Activated gamma-delta T cell (primary cell): ENCODE data around the gene SPDEF.

Experiments
- DNase-seq: peaks from one replicate; lab custom pipeline; 2025; lab: John Stamatoyannopoulos, UW
- total RNA-seq, 2 donors: gene quantifications; one replicate each; lab custom pipeline; 2026; lab: John Stamatoyannopoulos, UW

Gene SPDEF
- total RNA-seq = 0.13 to 0.20 reads per million in 2 donors

DNA sequence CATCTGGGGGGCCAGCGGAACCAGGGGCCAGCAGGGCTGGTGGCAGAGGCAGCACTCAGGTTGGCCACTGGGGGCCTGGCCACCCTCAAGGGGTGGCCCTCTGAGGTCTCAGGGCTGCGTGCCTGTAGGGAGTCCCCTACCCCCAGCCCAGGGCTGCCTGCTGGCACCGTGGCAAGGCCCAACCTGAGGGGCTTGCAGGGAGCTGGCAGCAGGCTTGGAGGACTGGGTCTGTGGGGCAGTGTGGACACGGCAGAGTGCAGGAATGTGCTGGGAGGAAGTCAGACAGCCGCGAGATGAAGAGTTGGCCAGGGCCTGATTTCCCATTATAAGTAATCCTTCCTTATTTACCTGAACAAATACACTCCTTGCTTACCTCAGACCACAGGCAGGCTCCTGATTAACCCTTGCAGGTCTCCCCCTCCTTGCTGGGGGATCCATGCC is at the start of gene SPDEF:
Gene SPDEF (minus strand): TSS at position 299 of the 441 bp plus-strand sequence. CDS start 11,874 bp downstream, outside the sequence.
- DNase-seq = no peak

DNA sequence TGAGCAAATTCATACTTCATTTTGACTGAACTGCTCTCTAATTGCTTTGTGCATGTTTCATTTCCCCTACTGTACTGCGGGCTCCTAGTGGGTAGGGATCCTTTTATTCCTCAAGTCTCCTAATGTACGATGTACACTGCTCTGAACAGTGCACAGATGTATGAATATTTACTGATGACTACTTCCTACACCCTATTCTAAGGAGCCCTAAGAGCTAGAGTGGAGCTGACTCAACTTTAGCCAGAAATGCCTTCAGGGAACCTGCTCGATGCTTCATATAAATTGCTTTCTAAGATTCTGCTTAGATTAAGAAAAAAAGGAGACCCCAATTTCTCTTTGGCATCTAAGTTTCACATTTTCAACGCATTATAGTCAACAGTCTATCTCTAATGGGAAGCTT is 47.6 kb upstream of the SPDEF start:
- DNase-seq = no peak

DNA sequence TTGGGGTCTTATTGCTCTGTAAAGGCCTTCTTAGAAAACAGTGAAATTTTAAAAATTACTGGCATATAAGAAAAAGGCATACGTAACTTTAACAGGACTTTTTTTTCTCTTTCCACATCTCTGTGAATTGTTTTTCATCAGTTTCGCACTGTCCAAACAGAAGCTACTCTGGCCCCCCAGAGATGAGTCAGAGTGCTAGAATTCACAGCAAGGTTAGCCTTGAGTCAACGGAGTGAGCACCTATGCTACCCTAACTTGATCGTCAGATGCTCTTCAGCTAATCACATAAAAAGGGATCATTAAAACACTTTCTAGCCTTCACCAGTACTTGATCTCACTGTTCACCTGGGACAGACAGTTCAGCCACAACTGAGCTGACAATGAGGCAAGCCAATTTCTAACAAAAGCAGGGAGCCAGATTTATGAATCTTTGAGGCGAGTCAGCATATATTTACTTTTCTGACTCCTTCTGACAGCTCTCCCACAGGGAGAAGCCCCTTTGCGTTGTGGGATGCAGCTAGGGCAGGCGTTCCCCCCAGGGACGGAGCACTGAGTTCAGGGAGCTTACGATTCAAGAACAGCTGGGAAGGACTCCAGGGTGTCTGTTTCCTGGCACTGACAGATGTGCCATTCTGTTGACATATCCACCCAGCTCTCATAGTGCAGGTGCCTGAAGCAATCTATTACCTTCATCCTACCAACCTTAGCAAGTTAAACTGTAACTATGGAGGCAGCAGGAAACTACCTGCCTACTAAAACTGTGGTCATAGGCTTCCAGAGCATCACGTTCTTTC is 46.4 kb upstream of the SPDEF start:
- DNase-seq = no peak

DNA sequence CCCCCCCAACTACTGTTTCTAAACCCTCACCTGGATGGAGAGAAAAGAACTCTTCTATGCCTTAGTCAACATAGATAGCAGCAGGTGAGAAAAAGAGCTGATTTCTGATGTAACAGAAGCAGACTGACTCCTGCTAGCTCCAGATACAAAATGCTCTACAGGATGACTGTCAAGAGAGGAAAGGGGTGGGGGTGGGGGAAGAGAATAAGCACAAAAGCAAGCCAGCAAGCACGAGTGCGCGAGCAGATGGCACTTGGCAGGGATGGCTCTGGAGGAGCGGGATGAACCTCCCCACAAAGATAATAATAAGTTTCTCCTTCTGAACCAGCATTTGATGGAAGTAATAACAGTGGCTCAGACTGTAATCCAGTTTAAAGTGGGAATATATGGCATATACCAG is 45.6 kb upstream of the SPDEF start:
- no peak for DNase-seq

DNA sequence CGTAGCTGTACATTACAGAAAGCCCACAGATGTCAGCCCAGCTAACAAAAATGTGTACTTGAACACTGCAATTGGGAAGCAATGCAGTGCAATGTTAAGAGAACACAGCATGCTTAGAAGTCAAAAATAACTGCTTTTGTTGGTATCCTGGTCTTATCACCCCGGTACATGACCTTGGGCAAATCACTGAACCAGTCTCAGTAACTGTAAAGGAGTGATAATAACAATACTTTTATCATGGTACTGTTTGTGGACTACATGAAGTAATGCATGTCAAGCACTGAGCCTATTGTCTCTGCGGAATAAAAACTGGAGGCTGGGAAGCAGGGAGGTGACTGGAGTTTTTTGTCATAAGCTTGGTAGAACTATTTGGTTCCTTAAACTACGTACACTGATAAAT is 44.7 kb upstream of the SPDEF start:
- no peak for DNase-seq

DNA sequence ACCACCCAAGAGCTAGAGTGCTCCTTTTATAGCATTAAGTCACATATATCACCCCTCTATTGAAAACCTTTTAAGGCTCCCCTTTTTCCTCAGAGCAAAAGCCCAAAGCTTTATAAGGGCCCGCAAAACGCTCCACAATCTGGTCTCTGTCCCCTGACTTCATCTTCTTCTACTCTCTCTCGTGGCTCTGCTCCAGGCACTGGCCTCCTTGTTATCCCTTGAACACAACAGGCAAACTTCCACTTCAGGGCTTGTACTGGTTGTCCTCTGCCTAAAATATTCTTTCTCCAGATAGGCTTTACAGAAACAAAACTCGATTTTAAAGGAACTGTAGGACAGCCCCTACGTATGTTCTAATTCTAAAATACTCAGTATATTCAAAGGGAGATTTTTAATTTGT is 44.0 kb upstream of the SPDEF start:
- no peak for DNase-seq

DNA sequence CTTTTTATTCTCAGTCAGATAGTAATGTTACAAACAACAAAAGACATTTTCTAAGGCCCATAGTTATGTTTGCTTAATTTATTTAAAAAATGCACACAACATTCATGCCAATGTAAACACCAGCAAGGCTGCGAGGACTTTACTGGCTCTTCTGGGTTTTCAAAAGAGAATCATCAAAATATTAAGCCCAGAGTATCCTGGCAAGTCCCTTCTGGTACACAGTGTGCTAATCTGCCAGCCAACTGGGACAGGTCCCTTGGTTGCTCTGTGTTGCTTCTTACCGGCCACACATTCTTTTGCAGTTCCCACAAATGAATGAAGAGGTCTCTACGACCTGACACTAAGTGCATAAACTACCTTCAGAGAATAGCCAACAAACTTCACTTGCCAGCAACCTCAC is 42.6 kb upstream of the SPDEF start:
- DNase-seq = no peak

DNA sequence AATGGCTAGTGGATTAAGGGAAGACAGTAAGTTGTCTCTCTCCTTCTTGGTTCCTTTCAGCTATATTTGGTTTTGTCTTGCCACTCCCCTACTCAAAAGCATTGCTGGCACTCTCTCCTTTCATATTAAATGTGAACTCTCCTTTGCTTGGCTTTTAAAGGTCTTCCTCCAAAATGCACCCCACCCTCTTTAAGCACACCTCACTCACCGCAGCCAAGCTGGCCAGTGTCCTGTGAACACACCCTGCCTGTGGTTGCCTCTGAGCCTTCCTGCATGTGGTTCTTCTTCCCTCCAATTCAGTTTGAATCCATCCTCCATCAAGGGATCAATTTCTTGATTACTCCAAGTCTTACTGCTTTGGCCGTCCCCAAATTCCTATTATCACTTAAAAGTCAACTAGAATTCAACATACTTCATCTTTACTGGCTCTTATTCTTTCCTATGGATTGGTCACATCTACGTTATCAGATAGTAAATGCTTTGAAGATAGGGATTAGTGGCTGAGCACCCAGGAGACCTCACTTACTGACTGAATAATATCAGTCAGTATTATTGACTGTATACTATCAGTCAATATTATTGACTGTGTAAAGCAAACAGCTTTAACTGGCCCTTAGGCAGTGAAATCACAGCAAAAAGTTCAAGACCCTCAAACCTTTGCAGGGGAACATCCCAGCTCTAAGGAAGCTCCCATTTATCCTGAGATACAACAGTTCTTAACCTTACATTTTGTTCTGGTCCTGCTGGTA is 41.6 kb upstream of the SPDEF start:
- DNase-seq = no peak

DNA sequence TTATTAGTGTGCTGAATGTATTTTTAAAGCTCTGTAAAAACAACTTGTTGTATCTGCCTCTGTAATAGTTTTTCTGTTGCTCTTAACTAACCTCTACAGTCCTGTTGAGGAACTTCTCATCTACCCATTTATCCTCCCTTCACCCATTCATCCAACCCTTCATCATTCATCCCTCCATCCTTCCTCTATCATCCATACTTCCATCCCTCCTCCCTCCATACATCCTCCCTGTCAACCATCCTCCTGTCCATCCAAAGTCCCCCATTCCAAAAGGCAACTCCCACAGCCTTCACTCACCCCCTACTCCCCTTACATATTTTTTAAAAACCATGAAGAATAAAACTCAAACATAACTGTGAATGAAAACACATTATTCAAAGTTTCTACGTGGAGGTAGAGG is 40.7 kb upstream of the SPDEF start:
- no peak for DNase-seq

DNA sequence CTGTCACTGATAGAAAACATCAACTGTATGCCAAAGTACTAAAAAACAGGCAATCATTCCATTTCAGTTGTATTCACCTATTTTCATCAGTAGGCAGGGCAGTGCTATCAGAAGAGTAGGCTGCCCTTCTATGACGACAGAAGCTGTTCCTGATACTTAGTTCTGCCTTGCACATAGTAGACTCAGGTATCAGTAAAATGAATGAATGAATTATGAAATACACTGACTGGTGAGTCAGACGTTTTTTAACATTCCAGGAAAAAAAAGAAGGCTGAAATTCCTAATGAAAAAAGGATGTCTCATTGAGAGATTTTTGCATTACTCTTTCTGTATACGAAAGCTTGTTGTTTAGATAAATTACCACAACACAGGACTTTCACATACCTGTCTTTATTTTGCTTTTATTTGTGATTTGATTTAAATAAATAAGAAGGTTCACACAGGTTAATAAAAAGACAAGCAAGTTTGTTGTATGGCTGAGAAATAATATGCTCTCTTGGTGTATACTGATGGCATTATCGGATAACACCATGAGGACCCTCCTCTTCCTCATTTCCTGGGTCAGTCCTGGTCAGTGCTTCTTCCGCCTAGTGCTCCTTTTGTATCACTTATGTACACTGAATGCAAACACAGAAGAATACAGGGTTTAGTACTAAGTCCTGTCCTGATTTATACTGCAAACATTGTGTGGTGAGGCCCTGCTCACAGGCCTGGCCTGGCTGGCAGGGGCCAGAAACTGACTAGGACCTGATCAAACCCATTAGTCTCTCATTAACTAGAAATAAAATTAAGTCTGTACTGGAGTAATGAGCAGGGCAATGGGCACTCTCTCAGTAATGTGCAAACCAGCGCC is 39.4 kb upstream of the SPDEF start:
- DNase-seq = no peak

DNA sequence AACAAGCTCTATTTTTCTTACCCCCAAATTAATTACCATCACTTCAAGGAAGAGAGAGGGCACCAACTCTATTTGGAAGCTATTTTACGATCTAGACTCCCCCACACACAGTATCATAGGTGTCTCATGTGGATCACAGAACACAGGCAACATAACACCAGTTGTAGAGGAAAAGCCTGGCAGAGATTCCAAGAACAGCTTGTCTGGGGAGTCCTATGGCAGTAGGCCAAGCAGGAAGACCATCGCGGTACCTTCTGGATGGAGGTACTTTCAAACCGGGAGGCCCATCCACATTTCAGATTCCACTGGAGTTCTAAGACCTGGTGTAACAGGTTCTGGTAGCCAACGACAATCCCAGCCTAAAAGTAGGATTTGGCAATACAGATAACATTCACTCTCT is 37.6 kb upstream of the SPDEF start:
- no peak for DNase-seq

DNA sequence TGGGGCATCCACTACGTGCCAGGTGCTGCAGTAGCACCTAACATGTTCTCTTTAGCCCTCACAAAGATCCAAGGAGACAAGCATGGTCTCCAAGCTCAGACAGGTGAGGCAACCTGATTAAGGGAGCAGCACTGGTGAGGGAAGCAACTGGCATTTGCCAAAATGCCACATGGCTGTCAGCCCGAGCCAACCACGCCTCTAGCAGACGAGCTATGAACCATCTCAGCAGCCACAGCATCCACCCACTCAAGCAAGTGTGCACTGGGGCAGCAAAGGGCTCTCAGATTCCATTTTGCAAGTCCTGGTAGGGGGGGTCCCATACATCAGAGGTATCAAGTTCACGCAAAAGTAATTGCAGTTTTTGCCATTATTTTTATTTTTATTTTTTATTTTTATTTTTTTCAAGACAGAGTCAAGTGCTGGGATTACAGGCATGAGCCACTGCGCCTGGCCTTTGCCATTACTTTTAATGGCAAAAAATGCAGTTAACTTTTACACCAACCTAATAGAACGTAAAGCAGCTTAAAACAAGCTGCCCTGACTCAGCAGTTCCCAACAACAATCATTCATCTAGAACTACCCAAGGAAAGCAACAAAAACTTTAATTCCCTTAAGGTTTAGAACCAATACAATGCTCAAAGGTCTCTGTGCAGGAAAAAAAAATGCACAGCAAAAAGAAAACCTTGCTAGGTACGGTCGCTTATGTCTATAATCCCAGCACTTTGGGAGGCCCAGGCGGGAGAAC is 36.3 kb upstream of the SPDEF start:
- DNase-seq = no peak

DNA sequence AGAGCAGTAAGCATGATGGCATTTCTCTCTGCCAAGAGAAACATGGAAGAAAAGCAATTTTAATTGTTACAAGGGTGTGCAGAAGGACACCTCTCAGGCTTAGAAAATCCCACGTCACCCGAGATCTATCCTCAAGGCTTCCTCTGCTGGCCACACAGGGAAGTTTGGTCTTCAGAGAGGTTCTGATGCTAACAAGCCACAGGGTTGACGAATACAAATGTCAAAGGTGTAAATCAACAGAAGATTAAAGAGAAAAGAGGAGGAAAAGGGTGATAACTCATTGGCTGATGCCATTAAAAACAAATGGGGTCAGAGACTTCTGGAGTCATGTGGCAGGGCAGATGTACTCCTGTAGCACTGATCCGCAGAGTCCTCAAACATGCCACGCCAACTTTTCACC is 33.6 kb upstream of the SPDEF start:
- no peak for DNase-seq

DNA sequence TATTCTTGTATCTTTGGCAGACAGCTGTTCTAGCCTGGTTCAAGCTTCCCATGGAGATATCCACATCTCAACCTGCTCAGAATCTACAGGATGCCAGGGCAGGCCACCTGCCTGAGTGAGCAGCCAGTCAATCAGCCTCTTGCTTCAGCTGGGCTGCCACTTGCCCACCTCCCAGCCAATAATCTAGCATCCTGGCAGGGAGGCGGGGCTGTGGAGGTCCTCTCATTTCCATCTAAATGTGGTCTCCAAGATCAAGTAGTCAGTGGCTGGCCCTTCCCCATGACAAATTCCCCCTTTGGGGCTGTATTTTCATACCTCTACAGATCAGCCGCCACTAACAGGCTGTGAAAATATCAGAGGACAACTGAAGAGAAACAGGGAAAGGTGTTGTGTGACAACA is 33.0 kb upstream of the SPDEF start:
- DNase-seq = no peak

DNA sequence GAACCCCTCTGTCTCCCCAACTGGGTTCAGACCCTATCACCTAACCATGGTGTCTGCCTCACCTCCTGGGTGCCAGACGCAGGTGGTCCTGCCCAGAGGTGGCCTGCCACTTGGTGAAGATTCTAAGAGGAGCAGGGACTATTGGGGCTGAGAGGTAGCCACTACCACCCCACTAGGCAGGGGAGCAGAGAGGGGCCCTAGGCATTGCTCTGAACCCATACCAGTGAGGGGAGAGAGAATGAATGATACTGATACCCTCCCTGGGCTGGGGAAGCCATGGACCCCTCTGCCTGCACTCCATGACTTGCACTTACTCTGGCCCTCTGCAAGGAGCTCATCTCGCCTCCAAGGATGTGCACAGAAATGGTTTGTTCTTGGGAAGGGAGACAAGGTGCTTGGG is 31.7 kb upstream of the SPDEF start:
- DNase-seq = no peak

DNA sequence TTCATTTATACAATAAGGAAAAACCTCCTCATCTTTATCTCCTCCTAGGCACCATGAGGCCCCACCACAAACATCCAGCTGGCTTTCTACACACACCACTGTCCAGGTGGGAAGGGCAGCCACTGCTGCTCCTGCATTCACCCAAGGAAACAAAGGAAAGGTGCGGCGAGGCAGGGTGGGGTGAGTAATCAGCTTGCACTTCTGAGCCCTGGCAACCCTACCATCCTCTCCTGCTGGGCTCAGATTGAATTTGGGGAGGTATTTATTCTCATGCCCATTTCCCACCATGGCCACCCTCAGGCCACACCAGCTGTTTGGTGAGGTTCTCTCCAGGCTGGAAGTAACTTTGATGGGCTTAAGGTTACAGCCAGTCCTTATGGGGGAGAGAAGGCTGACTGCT is 31.2 kb upstream of the SPDEF start:
- DNase-seq = no peak

DNA sequence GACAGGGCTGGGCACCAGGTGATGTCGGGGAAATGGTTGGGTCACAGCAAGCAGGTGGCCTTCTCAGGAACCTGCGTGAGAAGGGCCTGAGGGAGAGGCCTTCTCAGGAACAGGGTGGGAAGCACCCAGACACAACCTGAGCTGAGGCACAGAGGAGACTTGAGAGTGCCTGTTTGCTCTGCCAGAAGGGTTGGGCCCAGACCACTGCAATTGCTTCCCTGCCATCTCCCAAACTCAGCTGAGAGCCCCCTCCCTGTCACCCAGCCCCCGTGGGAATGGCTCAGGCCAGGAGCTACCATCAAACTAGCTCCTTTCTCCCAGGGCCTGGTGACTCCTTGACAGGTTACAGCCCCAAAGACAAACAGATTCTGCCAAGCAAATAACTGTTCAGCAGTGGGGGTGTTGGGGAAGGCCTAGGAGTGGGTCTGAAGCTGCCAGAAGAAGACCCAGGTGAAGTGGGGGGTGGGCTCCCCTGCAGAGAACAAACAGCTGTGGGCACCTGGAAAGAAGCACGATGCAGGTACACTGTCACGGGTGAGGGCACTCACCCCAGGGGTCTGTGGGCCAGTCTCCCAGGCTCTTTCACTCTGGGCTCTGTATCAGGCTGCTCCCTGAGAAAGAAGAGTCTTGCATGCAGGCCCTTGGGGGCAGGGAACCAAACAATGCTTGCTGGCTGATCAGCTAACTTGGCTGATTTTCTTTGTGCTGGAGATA is 30.4 kb upstream of the SPDEF start:
- no peak for DNase-seq

DNA sequence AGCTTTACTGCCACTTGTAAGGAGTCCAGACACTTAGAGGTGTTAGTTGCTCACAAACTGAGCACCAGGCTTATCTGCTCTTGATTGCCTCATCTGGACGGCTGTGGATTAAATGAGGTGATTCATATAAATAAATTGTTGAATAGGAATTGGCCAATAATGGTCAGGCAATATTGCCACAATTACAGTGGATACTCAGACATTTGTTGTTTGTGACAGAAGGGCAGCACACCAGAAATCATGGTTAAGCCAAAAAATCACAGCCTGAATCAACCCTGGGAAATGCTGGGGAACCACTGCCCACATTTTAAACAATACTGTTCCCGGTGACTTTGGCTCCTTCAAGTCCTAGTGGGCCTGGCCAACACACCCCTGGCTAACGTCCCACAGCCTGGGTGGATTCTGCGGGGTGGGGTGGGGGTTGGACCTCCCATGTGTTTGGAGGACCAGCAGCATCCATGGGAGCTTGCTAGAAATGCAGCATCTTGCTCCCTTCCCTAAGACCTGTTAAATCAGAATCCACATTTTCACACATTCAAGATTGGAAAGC is 29.5 kb upstream of the SPDEF start:
- no peak for DNase-seq

DNA sequence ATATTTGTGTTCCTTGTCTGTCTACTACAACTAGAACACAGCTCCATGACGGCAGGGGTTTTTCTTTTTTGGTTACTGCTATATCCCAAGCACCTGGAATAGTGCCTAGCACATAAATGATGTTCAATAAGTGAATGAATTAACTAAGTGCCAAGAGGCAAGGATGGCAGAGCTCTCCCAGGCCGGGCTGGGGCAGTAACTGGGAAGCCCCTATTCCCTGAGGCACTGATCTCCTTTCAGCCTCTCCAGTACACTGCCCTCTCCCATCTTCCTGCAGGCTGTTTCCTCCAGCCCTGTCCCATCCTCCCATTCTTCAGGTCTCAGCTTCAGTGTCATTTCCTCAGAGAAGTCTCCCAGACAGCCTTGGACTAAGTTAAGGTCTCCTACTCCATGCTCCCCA is 29.0 kb upstream of the SPDEF start:
- DNase-seq = no peak

DNA sequence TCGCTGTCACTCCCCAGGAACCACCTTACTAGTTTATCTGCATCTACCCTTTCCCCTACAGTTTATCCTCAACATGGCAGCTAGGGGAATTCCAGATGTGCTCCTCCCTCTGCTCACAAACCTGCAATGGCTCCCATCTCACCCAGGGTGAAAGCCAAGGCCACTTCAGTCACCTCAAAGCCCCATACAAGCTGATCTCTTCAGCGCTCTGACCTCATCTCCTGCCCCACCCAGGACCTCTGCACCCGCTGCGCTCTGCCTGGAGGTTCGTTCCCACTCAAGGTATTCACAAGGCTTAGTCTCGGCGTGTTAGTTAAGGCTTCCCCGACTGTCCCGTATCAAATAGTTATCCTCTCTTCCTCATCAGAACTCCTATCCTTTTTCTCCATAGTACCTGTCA is 28.6 kb upstream of the SPDEF start:
- no peak for DNase-seq
